HEK293 (cell line): ENCODE data around the gene STYXL1.

ENCODE experiments used
- BCL11B ChIP-seq: fragments of 450-650 bp; formaldehyde crosslinking; IDR thresholded peaks from 2 replicates; pipeline ENCODE4 v1.5.1; 2016; ENCODE audit warnings: low read depth, missing biosample characterization, missing genetic modification characterization
- EGR2 ChIP-seq: fragments of 450-650 bp; formaldehyde crosslinking; IDR thresholded peaks from 2 replicates; pipeline ENCODE4 v1.5.1; 2016; ENCODE audit warnings: low read depth, missing biosample characterization, missing genetic modification characterization
- KLF1 ChIP-seq: fragments of 450-650 bp; formaldehyde crosslinking; IDR thresholded peaks from 2 replicates; pipeline ENCODE4 v1.5.1; 2016; ENCODE audit warnings: missing biosample characterization, missing genetic modification characterization
- KLF10 ChIP-seq: fragments of 450-650 bp; IDR thresholded peaks from 2 replicates; pipeline ENCODE4 v1.5.1; 2018; ENCODE audit warnings: missing biosample characterization, mild to moderate bottlenecking, missing genetic modification characterization
- KLF8 ChIP-seq: fragments of 450-650 bp; formaldehyde crosslinking; IDR thresholded peaks from 2 replicates; pipeline ENCODE4 v1.5.1; 2016; ENCODE audit warnings: missing biosample characterization, missing genetic modification characterization
- KLF9 ChIP-seq: fragments of 450-650 bp; formaldehyde crosslinking; IDR thresholded peaks from 2 replicates; pipeline ENCODE4 v1.5.1; 2016; ENCODE audit warnings: missing biosample characterization, missing genetic modification characterization, low read depth
- OSR2 ChIP-seq: fragments of 450-650 bp; formaldehyde crosslinking; IDR thresholded peaks from 2 replicates; pipeline ENCODE4 v1.5.1; 2016; ENCODE audit warnings: missing biosample characterization, missing genetic modification characterization
- PRDM10 ChIP-seq: fragments of 450-650 bp; formaldehyde crosslinking; IDR thresholded peaks from 2 replicates; pipeline ENCODE4 v1.5.1; 2016; ENCODE audit warnings: missing biosample characterization, missing genetic modification characterization
- SCRT1 ChIP-seq: fragments of 450-650 bp; formaldehyde crosslinking; IDR thresholded peaks from 2 replicates; pipeline ENCODE4 v1.5.1; 2016; ENCODE audit warnings: missing biosample characterization, missing genetic modification characterization, borderline replicate concordance
- SP3 ChIP-seq: fragments of 450-650 bp; formaldehyde crosslinking; IDR thresholded peaks from 2 replicates; pipeline ENCODE4 v1.5.1; 2016; ENCODE audit warnings: missing biosample characterization, missing genetic modification characterization
- YY1 ChIP-seq: fragments of 450-650 bp; formaldehyde crosslinking; IDR thresholded peaks from 2 replicates; pipeline ENCODE4 v1.5.1; 2018; ENCODE audit warnings: missing biosample characterization, missing genetic modification characterization
- ZBTB10 ChIP-seq: fragments of 450-650 bp; formaldehyde crosslinking; IDR thresholded peaks from 2 replicates; pipeline ENCODE4 v1.5.1; 2016; ENCODE audit warnings: missing biosample characterization, missing genetic modification characterization
- ZBTB11 ChIP-seq: fragments of 450-650 bp; formaldehyde crosslinking; conservative IDR thresholded peaks from 2 replicates; pipeline ENCODE4 v1.5.1; 2016; ENCODE audit warnings: low read depth, missing biosample characterization, missing genetic modification characterization
- ZBTB26 ChIP-seq: fragments of 450-650 bp; formaldehyde crosslinking; optimal IDR thresholded peaks from 2 replicates; pipeline ENCODE3; 2016; ENCODE audit warnings: missing biosample characterization, mild to moderate bottlenecking, missing genetic modification characterization
- ZBTB6 ChIP-seq: fragments of 450-650 bp; formaldehyde crosslinking; IDR thresholded peaks from 2 replicates; pipeline ENCODE4 v1.5.1; 2017; ENCODE audit warnings: missing biosample characterization, missing genetic modification characterization
- ZFHX2 ChIP-seq: fragments of 450-650 bp; formaldehyde crosslinking; conservative IDR thresholded peaks from 2 replicates; pipeline ENCODE4 v1.5.1; 2016; ENCODE audit warnings: missing biosample characterization, missing genetic modification characterization
- ZIC2 ChIP-seq: fragments of 450-650 bp; formaldehyde crosslinking; IDR thresholded peaks from 2 replicates; pipeline ENCODE4 v1.5.1; 2016; ENCODE audit warnings: missing biosample characterization, missing genetic modification characterization
- ZNF155 ChIP-seq: fragments of 450-650 bp; formaldehyde crosslinking; IDR thresholded peaks from 2 replicates; pipeline ENCODE4 v1.5.1; 2016; ENCODE audit warnings: missing biosample characterization, missing genetic modification characterization
- ZNF292 ChIP-seq: fragments of 450-650 bp; formaldehyde crosslinking; IDR thresholded peaks from 2 replicates; pipeline ENCODE4 v1.5.1; 2016; ENCODE audit warnings: low read depth, missing biosample characterization, missing genetic modification characterization, borderline replicate concordance
- ZNF449 ChIP-seq: fragments of 450-650 bp; formaldehyde crosslinking; IDR thresholded peaks from 2 replicates; pipeline ENCODE4 v1.5.1; 2017; ENCODE audit warnings: missing biosample characterization, mild to moderate bottlenecking, missing genetic modification characterization, moderate library complexity
- ZNF488 ChIP-seq: fragments of 450-650 bp; formaldehyde crosslinking; IDR thresholded peaks from 2 replicates; pipeline ENCODE4 v1.5.1; 2016; ENCODE audit warnings: missing biosample characterization, missing genetic modification characterization
- ZNF785 ChIP-seq: fragments of 450-650 bp; formaldehyde crosslinking; IDR thresholded peaks from 2 replicates; pipeline ENCODE4 v1.5.1; 2016; ENCODE audit warnings: missing biosample characterization, missing genetic modification characterization

STYXL1 gene

GRCh38 chr7:75994388-75995051, 53.3 kb downstream of the STYXL1 start, which contains the start of gene TMEM120A (continued):
- TF ChIP-seq SCRT1 (tag by site-specific recombination) (no peak), ZBTB6 (tag by site-specific recombination) (no peak), ZIC2 (tag by site-specific recombination) (peak; percentile 75), ZBTB11 (tag by site-specific recombination) (no peak), OSR2 (tag by site-specific recombination) (peak; percentile 84), EGR2 (peak; percentile 84), SP3 (tag by site-specific recombination) (peak; percentile 93), ZBTB10 (tag by site-specific recombination) (0 out of 2 replicates have a peak, but pooled peaks have one; percentile 4), KLF1 (tag by site-specific recombination) (peak; percentile 62), ZFHX2 (tag by site-specific recombination) (peak; percentile 82), YY1 (tag by site-specific recombination) (no peak), ZNF155 (tag by site-specific recombination) (no peak), ZNF785 (tag by site-specific recombination) (no peak), KLF9 (tag by site-specific recombination) (peak; percentile 83), ZNF292 (no peak), PRDM10 (tag by site-specific recombination) (peak; percentile 76), KLF10 (tag by site-specific recombination) (peak; percentile 98), KLF8 (tag by site-specific recombination) (peak; percentile 90), ZBTB26 (tag by site-specific recombination) (peak; percentile 61), ZNF488 (no peak), BCL11B (tag by site-specific recombination) (no peak; the same call in 1 of the 2 replicates), ZNF449 (tag by site-specific recombination) (no peak)
